Activated CD4-positive, CD25-positive, alpha-beta regulatory T cell (primary cell): ENCODE results near the gene NTN5.
A peak's percentile ranks its signal among the peaks of the same experiment; 100 is the strongest.

Experiments
- DNase-seq, 4 experiments: peaks; one replicate each; lab custom pipeline; 2025; lab: John Stamatoyannopoulos, UW

Gene NTN5

DNA sequence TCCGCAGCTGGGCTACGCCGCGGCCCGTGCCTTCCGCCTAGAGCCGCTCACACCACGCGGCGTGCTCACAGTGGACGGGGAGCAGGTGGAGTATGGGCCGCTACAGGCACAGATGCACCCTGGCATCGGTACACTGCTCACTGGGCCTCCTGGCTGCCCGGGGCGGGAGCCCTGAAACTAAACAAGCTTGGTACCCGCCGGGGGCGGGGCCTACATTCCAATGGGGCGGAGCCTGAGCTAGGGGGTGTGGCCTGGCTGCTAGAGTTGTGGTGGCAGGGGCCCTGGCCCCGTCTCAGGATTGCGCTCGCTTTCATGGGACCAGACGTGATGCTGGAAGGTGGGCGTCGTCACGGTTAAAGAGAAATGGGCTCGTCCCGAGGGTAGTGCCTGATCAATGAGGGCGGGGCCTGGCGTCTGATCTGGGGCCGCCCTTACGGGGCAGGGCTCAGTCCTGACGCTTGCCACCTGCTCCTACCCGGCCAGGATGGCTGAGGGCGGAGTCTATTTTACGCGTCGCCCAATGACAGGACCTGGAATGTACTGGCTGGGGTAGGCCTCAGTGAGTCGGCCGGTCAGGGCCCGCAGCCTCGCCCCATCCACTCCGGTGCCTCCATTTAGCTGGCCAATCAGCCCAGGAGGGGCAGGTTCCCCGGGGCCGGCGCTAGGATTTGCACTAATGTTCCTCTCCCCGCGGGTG lies 43.1 kb downstream of the NTN5 start:
- DNase-seq: no peak

DNA sequence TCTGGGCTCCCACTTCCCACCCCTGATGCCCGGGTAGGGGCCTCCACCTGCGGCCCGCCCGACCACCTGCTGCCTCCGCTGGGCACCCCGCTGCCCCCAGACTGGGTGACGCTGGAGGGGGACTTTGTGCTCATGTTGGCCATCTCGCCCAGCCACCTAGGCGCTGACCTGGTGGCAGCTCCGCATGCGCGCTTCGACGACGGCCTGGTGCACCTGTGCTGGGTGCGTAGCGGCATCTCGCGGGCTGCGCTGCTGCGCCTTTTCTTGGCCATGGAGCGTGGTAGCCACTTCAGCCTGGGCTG lies 43.6 kb downstream of the NTN5 start:
- no peak for DNase-seq

GRCh38 chr19:48628486-48629296 lies 44.1 kb downstream of the NTN5 start:
- no peak for DNase-seq

DNA sequence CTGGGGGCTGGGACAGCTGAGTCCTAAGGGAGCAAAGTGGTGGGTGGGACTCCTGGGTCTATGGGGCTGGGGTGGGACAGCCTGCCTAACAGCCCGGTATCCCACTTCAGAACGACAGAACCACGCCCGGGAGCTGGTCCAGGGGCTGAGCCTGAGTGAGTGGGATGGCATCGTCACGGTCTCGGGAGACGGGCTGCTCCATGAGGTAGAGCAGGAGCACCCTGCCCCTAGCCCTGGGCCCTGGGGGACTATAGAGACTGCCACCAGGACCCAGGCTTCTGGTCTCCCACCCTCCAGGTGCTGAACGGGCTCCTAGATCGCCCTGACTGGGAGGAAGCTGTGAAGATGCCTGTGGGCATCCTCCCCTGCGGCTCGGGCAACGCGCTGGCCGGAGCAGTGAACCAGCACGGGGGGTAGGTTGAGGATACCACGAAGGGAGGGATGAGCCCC lies 44.9 kb downstream of the NTN5 start:
- DNase-seq: no peak

- DNase-seq: no peak
Observed at GRCh38 chr19:48627201-48627864, 45.5 kb downstream of the NTN5 start.

- DNase-seq: no peak
Observed at GRCh38 chr19:48625891-48626327, 46.9 kb downstream of the NTN5 start.

- no peak for DNase-seq
Observed at GRCh38 chr19:48624791-48625723, 47.8 kb downstream of the NTN5 start.

DNA sequence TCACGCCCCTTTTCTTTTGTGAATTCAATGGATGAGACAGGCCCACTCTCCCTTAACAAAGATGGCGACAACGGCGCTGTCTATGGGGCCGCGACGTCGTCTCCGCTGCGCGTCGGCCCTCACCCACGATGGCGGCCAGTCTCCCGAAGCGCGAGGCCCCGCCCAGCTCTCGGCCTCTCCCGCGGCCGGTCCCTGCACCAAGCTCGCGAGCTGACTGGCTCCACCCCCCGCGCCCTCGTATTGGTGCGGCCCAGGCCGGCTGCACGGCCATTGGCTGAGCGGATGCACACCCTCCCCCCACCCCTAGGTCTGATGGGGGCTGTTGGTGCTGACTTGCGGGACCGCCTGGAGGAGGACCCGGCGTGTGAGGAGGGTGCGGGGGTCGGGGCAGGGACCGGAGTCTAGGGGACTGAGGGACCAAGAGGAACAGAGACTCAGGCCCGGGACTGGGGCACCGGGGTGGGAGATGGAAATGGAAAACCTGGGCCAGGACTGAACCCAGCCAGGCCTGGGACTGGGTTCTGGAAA lies 48.7 kb downstream of the NTN5 start:
- peak; percentile 91 to 96 (median 92) for DNase-seq

DNA sequence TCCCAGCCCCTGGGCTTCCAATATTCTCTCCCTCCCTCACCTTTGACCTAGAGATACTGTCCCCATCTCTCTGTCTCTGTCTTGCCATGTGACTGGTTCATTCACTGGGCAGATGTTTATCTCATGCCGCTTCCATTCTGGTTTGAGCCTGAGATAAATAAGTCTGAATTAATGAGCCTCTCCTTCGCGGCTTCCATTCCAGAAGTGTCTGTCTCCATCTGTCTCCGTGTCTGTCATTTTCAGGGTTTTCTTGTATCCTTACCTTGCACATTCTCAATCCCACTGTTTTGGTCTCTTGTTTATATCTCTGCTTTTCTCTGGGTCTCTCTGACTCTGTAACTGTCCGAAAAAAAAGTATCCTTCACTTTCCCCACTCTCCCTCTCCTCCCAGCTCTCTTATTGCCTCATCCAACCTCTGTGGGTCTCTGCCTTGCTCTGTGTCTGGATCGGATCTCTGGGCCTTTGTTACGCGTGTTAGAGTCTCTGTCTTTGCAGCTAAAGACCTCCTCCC lies 49.2 kb downstream of the NTN5 start:
- no peak for DNase-seq

DNA sequence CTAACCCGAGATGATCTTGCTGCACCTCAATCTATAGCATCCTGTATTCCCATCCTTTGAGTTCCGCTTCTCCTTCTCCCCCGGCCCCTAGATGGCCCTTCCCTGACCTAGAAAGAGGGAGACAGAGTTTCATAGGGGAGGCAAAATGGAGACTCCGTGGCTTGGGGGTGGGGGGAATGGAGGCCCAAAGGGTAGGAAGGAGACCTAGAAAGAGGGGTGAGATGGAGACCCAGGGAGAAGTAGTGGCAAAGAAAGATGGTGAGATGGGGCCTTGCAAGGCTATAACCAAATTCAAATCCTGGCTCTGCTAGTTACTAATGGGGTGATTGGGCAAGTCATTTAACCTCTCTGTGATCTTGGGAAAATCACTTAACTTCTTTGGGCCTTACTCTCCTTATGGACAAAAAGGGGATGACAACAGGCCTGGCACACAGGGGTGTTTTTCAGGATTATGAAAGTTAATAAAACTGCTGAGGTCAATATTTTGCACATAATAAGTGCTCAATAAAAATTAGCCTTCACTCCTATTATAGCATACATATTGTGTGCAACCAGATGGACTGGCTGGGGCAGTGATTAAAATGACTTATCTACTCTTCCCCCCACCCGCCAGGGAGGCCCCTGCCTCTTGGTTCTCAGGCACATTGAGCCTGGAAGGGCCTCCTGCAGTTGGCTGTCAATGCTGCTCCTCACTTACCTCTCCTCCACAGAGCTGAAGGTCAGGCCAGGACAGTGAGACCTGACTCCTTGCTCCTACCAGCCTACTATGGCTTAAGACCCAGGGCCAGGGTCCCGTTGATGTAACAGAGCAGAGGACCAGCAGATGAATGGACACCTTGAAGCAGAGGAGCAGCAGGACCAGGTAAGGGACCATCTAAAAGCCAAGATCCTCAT lies 52.9 kb downstream of the NTN5 start:
- no peak for DNase-seq

GRCh38 chr19:48618916-48619691 lies 53.7 kb downstream of the NTN5 start, which contains the start of the genes RPL18 and SPHK2:
TSS of gene RPL18 (minus strand) at chr19:48619178. CDS start at chr19:48619143, 35 bp downstream.
TSS of gene SPHK2 (plus strand) at chr19:48619506. CDS start at chr19:48620515, 1,009 bp downstream.
- peak; percentile 93 to 96 (median 96) for DNase-seq

DNA sequence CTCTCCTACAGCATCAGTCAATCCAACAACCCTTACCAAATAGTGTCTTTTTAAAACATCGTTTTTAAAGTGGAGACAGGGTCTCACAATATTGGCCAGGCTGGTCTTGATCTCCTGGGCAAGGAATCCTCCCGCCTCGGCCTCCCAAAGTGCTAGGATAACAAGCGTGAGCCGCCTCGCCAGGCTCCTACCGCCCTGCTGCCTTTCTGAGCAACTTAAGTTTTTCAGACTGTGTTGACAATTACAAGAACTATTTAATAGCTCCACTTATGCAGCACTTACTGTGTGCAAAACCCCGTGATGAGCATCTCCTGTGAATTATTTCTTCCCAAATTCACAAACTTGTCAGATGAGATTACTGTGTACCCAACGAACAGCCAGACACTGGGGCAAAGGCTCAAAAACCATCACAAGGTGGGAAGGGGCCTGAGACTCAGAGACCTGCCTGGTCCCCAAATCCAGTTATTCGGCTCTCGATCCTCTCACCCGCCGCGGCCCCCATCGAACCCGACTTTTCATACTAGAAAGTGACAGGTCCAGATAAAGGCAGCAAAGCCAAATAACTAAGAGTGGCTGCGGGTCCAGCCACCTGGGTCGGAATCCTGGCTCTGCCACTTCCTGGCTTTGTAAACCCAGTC lies 54.4 kb downstream of the NTN5 start:
- no peak for DNase-seq

- no peak for DNase-seq
Observed at GRCh38 chr19:48617146-48617937, 55.5 kb downstream of the NTN5 start.

DNA sequence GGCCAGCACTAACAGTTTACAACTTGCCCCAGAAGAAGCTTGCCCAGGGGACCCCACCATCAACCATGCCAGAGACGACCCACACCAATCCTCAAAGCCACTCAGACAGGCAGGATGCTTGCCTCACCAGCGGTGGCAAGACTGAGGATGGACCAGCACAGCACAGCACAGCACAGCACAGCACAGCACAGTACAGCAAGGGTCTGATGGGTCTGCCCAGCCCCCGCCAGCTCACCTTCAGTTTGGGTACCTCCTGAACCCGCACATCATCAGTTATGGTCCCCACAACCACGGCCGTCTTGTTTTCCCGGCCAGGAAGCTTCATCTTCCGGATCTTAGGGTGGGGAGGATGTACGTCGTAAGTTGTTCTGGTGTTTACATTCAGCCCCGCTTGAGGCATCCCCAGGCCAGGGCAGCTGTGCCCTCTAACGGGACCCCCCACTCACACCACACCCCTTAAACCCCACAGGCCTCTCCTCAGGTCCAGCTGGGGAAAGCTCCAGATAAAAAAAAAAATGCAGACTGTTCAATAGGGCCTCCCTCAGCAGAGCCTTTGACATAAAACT lies 56.2 kb downstream of the NTN5 start:
- DNase-seq: no peak

GRCh38 chr19:48616041-48616436 lies 56.8 kb downstream of the NTN5 start:
- no peak for DNase-seq

GRCh38 chr19:48615231-48616040 lies 57.4 kb downstream of the NTN5 start:
- no peak for DNase-seq
